Measurements from ENCODE around the gene PTPRR. TPM values are rescaled to one million over a fixed set of nuclear protein-coding genes. Genes with fewer than 3 reads are reported as not detected.
A peak's percentile ranks its signal among the peaks of the same experiment; 100 is the strongest.

PTPRR gene
- total RNA-seq, 3 donors from 2014 or later, result 0.59 to 0.98 (median 0.80) TPM

DNA sequence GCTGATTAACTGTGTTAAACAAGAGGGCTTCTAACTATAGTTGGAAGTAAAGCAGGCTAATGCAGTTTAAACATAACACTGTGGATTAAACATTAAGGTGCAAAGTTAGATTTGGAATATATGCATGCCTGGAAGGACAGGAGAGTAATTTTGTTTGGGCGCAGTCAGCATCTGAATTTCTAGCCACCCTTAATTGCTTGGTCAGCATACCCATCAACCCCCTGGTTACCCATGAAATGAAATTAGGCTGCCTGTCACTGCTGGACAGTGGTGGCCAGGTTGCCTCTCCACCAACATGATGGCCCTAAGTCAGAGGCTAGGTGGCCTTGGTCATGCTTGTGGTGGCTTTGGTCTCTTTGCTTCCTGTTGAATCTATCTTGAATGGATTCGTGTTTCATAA, 253.3 kb downstream of the PTPRR start:
- TF ChIP-seq, protein P1, sequence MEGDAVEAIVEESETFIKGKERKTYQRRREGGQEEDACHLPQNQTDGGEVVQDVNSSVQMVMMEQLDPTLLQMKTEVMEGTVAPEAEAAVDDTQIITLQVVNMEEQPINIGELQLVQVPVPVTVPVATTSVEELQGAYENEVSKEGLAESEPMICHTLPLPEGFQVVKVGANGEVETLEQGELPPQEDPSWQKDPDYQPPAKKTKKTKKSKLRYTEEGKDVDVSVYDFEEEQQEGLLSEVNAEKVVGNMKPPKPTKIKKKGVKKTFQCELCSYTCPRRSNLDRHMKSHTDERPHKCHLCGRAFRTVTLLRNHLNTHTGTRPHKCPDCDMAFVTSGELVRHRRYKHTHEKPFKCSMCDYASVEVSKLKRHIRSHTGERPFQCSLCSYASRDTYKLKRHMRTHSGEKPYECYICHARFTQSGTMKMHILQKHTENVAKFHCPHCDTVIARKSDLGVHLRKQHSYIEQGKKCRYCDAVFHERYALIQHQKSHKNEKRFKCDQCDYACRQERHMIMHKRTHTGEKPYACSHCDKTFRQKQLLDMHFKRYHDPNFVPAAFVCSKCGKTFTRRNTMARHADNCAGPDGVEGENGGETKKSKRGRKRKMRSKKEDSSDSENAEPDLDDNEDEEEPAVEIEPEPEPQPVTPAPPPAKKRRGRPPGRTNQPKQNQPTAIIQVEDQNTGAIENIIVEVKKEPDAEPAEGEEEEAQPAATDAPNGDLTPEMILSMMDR (IDR thresholded peaks at IDR 0.05), result no peak
- TF ChIP-seq POLR2AphosphoS5 (IDR thresholded peaks at IDR 0.05) (no peak), POLR2A (IDR thresholded peaks at IDR 0.05) (no peak)
- no peak overlapping the region for H3K27ac ChIP-seq
- H3K9me3 ChIP-seq, result no peaks in the 10 kb centered on the region
- no peak overlapping the region for H3K4me3 ChIP-seq
- DNase-seq (ENCODE audit: low spot score in 2 of 2), result no peak
- H3K27me3 ChIP-seq, result no peaks in the 10 kb centered on the region
- no peaks in the 10 kb centered on the region for H3K36me3 ChIP-seq
- intact Hi-C loops (cut with DNase I; ENCODE audit: low total_unique reads), result no loop called here
- no peaks in the 10 kb centered on the region for H3K4me1 ChIP-seq

DNA sequence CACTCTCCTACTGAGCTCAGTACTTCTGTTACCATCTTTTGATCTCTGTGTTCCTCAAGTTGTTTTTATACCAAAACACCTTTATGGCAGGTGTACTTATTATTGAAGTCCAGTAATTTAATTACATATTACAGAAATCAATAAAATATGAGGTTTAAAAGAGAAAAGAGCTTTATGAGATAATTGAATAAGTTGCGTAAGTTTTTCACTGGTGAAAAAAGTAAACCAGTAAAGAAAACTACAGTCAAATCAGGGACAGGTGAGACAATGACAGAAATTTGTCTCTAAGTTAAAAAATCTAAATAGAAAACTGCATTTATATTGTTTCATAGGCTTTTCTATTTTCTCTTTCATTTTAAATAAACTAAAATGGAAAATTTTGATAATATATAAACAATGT, 254.2 kb downstream of the PTPRR start:
- Histone ChIP-seq H3K4me1 (no peaks in the 10 kb centered on the region), H3K27ac (no peak overlapping the region), H3K36me3 (no peaks in the 10 kb centered on the region), H3K4me3 (no peak overlapping the region), H3K9me3 (no peaks in the 10 kb centered on the region), H3K27me3 (no peaks in the 10 kb centered on the region)
- DNase-seq (ENCODE audit: low spot score in 2 of 2), result no peak
- TF ChIP-seq POLR2A (IDR thresholded peaks at IDR 0.05) (no peak), POLR2AphosphoS5 (IDR thresholded peaks at IDR 0.05) (no peak)
- TF ChIP-seq, protein P1 (IDR thresholded peaks at IDR 0.05), result no peak
- intact Hi-C loops (cut with DNase I; ENCODE audit: low total_unique reads), result no loop called here

DNA sequence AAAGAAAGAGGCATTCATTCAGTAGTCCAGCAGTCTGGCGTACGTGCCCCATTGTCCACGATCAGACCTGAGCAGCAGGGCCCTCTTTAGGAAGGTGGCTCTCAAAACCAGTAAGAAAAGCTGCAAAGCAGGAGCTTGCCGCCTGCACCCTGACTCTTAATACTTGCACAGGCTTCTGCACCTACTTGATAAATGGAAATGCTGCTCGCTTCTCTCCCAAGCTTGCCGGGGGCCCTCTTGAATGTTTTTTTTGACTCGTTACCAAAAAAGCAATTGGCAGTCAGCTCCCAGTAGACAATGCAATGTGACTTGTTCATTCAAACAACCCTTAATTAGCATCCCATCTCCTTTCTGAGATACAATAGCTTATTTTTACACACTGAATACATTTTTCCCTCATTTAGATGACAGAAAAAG, 256.1 kb downstream of the PTPRR start:
- TF ChIP-seq POLR2AphosphoS5 (IDR thresholded peaks at IDR 0.05) (no peak), POLR2A (IDR thresholded peaks at IDR 0.05) (no peak)
- TF ChIP-seq, protein P1 (IDR thresholded peaks at IDR 0.05), result no peak
- no peak overlapping the region for H3K27ac ChIP-seq
- DNase-seq (ENCODE audit: low spot score in 2 of 2), result no peak
- H3K4me3 ChIP-seq, result no peak overlapping the region
- no peaks in the 10 kb centered on the region for H3K36me3 ChIP-seq
- no peaks in the 10 kb centered on the region for H3K9me3 ChIP-seq
- intact Hi-C loops (cut with DNase I; ENCODE audit: low total_unique reads), result no loop called here
- no peaks in the 10 kb centered on the region for H3K4me1 ChIP-seq
- H3K27me3 ChIP-seq, result no peaks in the 10 kb centered on the region

DNA sequence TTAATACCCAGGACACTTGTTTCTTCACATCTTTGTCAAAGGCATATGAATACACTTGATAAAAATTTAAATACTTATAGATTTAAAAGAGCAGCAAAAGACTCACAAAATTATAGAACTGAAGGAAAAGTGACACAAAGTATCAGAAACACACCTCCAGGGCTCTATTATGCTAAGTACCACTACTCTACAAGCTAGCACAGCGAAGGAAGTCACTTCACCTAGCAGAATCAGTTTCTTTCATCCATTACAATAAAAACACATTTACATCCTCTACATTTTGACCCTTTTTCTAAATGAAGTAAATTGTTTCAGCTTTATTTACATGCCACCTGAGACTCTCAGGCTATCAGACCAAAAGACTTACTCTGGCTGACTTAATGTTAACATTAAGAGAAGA, 256.7 kb downstream of the PTPRR start:
- Histone ChIP-seq H3K4me3 (no peak overlapping the region), H3K9me3 (no peaks in the 10 kb centered on the region), H3K27ac (no peak overlapping the region), H3K27me3 (no peaks in the 10 kb centered on the region), H3K4me1 (no peaks in the 10 kb centered on the region), H3K36me3 (no peaks in the 10 kb centered on the region)
- intact Hi-C loops (cut with DNase I; ENCODE audit: low total_unique reads), result no loop called here
- DNase-seq (ENCODE audit: low spot score in 2 of 2), result no peak
- TF ChIP-seq, protein P1 (IDR thresholded peaks at IDR 0.05), result no peak
- TF ChIP-seq POLR2A (IDR thresholded peaks at IDR 0.05) (no peak), POLR2AphosphoS5 (IDR thresholded peaks at IDR 0.05) (no peak)

DNA sequence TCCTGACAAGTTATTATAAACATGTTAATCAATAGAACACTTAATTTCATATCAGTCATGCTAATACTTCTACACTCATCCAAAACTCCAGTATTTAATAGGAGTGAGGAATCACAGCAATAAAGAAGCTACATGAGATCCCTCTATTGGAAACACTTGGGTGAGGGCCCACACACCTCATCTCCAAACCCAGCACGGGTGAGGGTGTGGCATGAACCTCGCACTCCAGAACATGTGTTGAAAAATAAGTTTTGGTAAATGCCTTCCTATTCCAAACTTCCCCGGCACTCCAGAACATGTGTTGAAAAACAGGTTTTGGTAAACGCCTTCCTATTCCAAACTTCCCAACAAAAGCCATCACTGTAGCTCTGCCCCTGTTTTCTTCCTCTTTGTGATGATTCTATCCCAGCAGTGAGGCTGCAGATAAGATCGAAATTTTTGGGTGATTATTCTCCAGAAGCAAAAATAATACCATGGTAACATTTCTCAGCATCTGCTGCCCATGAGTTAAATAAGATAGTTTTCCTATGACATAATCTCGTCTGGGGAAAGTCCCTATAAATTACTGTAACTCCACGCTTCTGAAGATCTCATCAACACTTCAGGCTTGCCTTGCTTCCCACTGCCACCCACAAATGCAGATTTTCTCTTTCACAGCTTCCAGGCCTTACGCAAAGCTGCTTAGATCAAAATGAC, 258.9 kb downstream of the PTPRR start:
- DNase-seq (ENCODE audit: low spot score in 2 of 2), result no peak
- TF ChIP-seq POLR2AphosphoS5 (IDR thresholded peaks at IDR 0.05) (no peak), POLR2A (IDR thresholded peaks at IDR 0.05) (no peak)
- TF ChIP-seq, protein P1 (IDR thresholded peaks at IDR 0.05), result no peak
- Histone ChIP-seq H3K4me3 (no peak overlapping the region), H3K27me3 (no peaks in the 10 kb centered on the region), H3K27ac (peak overlapping the region in 1 of 2 donors; percentile 13), H3K36me3 (no peaks in the 10 kb centered on the region), H3K9me3 (no peaks in the 10 kb centered on the region), H3K4me1 (no peaks in the 10 kb centered on the region)
- intact Hi-C loops (cut with DNase I; ENCODE audit: low total_unique reads), result no loop called here

Data from breast epithelium (tissue), 4 donors.